ENCODE data around the gene NMS.

NMS gene

GRCh38 chr2:100524331-100524730, 54.0 kb downstream of the NMS start:
- Histone ChIP-seq H3K4me2 (ENCODE audit: low read length) (no peak overlapping the region), H3K27me3 (ENCODE audit: low read depth, low read length) (no peaks in the 10 kb centered on the region), H3K27ac (ENCODE audit: low read length) (no peak overlapping the region), H4K20me1 (ENCODE audit: insufficient read depth, low read length) (no peaks in the 10 kb centered on the region), H2AFZ (ENCODE audit: low read depth, low read length) (no peak overlapping the region), H3K9ac (ENCODE audit: low read length) (no peak overlapping the region), H3K4me3 (ENCODE audit: low read length) (no peak overlapping the region), H3K9me3 (ENCODE audit: insufficient read depth, low read length) (no peaks in the 10 kb centered on the region), H3K4me1 (ENCODE audit: low read length) (no peaks in the 10 kb centered on the region), H3K79me2 (ENCODE audit: low read length) (no peaks in the 10 kb centered on the region), H3K36me3 (replicated peaks; ENCODE audit: low read depth, low read length) (no peaks in the 10 kb centered on the region)
- TF ChIP-seq EZH2phosphoT487 (IDR thresholded peaks at IDR 0.05; ENCODE audit: low read depth), result no peak
- TF ChIP-seq CTCF (IDR thresholded peaks at IDR 0.05; ENCODE audit: low read depth, low read length), result no peak

- no peak for TF ChIP-seq EZH2phosphoT487 (IDR thresholded peaks at IDR 0.05; ENCODE audit: low read depth)
- TF ChIP-seq CTCF (IDR thresholded peaks at IDR 0.05; ENCODE audit: low read depth, low read length), result no peak
Observed at GRCh38 chr2:100526868-100527267, 56.6 kb downstream of the NMS start.

GRCh38 chr2:100527440-100528015, 57.2 kb downstream of the NMS start:
- H2AFZ ChIP-seq (ENCODE audit: low read depth, low read length), result no peak overlapping the region
- TF ChIP-seq CTCF (IDR thresholded peaks at IDR 0.05; ENCODE audit: low read depth, low read length) (no peak), EZH2phosphoT487 (IDR thresholded peaks at IDR 0.05; ENCODE audit: low read depth) (no peak)

More at GRCh38 chr2:100526868-100527267, 56.6 kb downstream of the NMS start:
- Histone ChIP-seq H3K36me3 (replicated peaks; ENCODE audit: low read depth, low read length) (no peaks in the 10 kb centered on the region), H3K27ac (ENCODE audit: low read length) (no peak overlapping the region), H4K20me1 (ENCODE audit: insufficient read depth, low read length) (no peaks in the 10 kb centered on the region), H3K9ac (ENCODE audit: low read length) (no peak overlapping the region), H3K79me2 (ENCODE audit: low read length) (no peaks in the 10 kb centered on the region), H3K27me3 (ENCODE audit: low read depth, low read length) (no peaks in the 10 kb centered on the region), H3K9me3 (ENCODE audit: insufficient read depth, low read length) (no peaks in the 10 kb centered on the region), H3K4me3 (ENCODE audit: low read length) (no peak overlapping the region), H2AFZ (ENCODE audit: low read depth, low read length) (no peak overlapping the region), H3K4me2 (ENCODE audit: low read length) (no peak overlapping the region), H3K4me1 (ENCODE audit: low read length) (no peaks in the 10 kb centered on the region)

GRCh38 chr2:100529176-100529575, 58.9 kb downstream of the NMS start:
- H3K79me2 ChIP-seq (ENCODE audit: low read length), result no peaks in the 10 kb centered on the region
- no peak overlapping the region for H3K27ac ChIP-seq (ENCODE audit: low read length)
- no peaks in the 10 kb centered on the region for H3K4me1 ChIP-seq (ENCODE audit: low read length)
- H3K4me3 ChIP-seq (ENCODE audit: low read length), result no peak overlapping the region
- no peak overlapping the region for H3K4me2 ChIP-seq (ENCODE audit: low read length)
- H3K36me3 ChIP-seq (replicated peaks; ENCODE audit: low read depth, low read length), result no peaks in the 10 kb centered on the region
- no peak overlapping the region for H2AFZ ChIP-seq (ENCODE audit: low read depth, low read length)
- TF ChIP-seq CTCF (IDR thresholded peaks at IDR 0.05; ENCODE audit: low read depth, low read length) (no peak), EZH2phosphoT487 (IDR thresholded peaks at IDR 0.05; ENCODE audit: low read depth) (no peak)
- no peaks in the 10 kb centered on the region for H4K20me1 ChIP-seq (ENCODE audit: insufficient read depth, low read length)
- no peaks in the 10 kb centered on the region for H3K27me3 ChIP-seq (ENCODE audit: low read depth, low read length)
- H3K9ac ChIP-seq (ENCODE audit: low read length), result no peak overlapping the region
- no peaks in the 10 kb centered on the region for H3K9me3 ChIP-seq (ENCODE audit: insufficient read depth, low read length)

More at GRCh38 chr2:100527440-100528015, 57.2 kb downstream of the NMS start:
- Histone ChIP-seq H4K20me1 (ENCODE audit: insufficient read depth, low read length) (no peaks in the 10 kb centered on the region), H3K27ac (ENCODE audit: low read length) (no peak overlapping the region), H3K4me1 (ENCODE audit: low read length) (no peaks in the 10 kb centered on the region), H3K4me2 (ENCODE audit: low read length) (no peak overlapping the region), H3K9ac (ENCODE audit: low read length) (no peak overlapping the region), H3K9me3 (ENCODE audit: insufficient read depth, low read length) (no peaks in the 10 kb centered on the region), H3K79me2 (ENCODE audit: low read length) (no peaks in the 10 kb centered on the region), H3K4me3 (ENCODE audit: low read length) (no peak overlapping the region), H3K36me3 (replicated peaks; ENCODE audit: low read depth, low read length) (no peaks in the 10 kb centered on the region), H3K27me3 (ENCODE audit: low read depth, low read length) (no peaks in the 10 kb centered on the region)

Measured in OCI-LY3 (cell line).